K562 (cell line): Measurements from ENCODE around the gene TSPAN15. TPM values are rescaled to one million over a fixed set of nuclear protein-coding genes. Genes with fewer than 3 reads are reported as not detected.

Experiments
- ATAC-seq: fragments of 200-7000 bp; cut with Tn5 transposase; 3 replicates; pipeline ENCODE4 v1.9.1; 2020; ENCODE audit warnings: moderate library complexity
- BruUV-seq: library from RNA; stranded (reverse); fragments of 400-500 nt; replicated peaks from 2 replicates; lab custom pipeline; 2021; lab: Mats Ljungman, UMichigan
- CTCF ChIA-PET: fragments of 300-600 bp; formaldehyde crosslinking; extraction: SDS; loops from one replicate; lab custom pipeline; 2021; ENCODE audit warnings: low intra/inter-chr PET ratio; lab: Yijun Ruan, JAX
- POLR2A ChIA-PET: fragments of 300-600, 350-650 bp; sonication (Branson Sonifier 250); formaldehyde crosslinking; extraction: SDS; loops from one replicate; lab custom pipeline; 2021; ENCODE audit warnings: antibody characterized with exemption, inconsistent platforms; lab: Yijun Ruan, JAX
- DNase-seq, 4 experiments: peaks; one replicate each; pipeline versions ENCODE4 v3.0.0 to v3.0.0-alpha.2; 2011 to 2018; ENCODE audit warnings: low spot score in 3 of 4, mixed read lengths in 3 of 4; ENCODE audit errors: extremely low read depth in 1 of 4
- FAIRE-seq: peaks from 2 replicates; lab custom pipeline; 2011; peaks lifted over from hg19 to GRCh38; lab: Jason Lieb, UNC
- H2AFZ ChIP-seq: 2 replicates; pipeline ENCODE4 v1.6.0; 2011; ENCODE audit warnings: low read depth, low read length, control low read depth, inconsistent platforms
- H3K27ac ChIP-seq: fragments of 200-600 bp; 3 replicates; pipeline ENCODE4 v1.8.0; 2011; ENCODE audit warnings: low read depth, mild to moderate bottlenecking, control low read depth, inconsistent platforms, low read length, moderate library complexity, mixed read lengths; ENCODE audit errors: extremely low read depth
- H3K27me3 ChIP-seq, 2 experiments: fragments of 300-600 bp in 1 of 2; 2 replicates in 1 of 2; 3 replicates in 1 of 2; pipeline versions ENCODE4 v1.6.0 to v1.8.0; 2011; ENCODE audit warnings: inconsistent platforms in 2 of 2, low read length in 2 of 2, mild to moderate bottlenecking in 1 of 2, mixed read lengths in 1 of 2, moderate library complexity in 1 of 2; ENCODE audit not compliant: control insufficient read depth in 2 of 2, insufficient read depth in 2 of 2
- H3K36me3 ChIP-seq: fragments of 300-600 bp; 3 replicates; pipeline ENCODE4 v1.8.0; 2011; ENCODE audit warnings: mild to moderate bottlenecking, low read length, inconsistent platforms; ENCODE audit not compliant: control insufficient read depth, insufficient read depth
- H3K4me1 ChIP-seq, 2 experiments: fragments of 200-600 bp in 1 of 2; replicated peaks in 1 of 2; 2 replicates in 1 of 2; 3 replicates in 1 of 2; pipeline versions ENCODE4 v1.5.1 to v1.8.0; 2011; ENCODE audit warnings: inconsistent platforms in 2 of 2, low read length in 2 of 2, mild to moderate bottlenecking in 1 of 2, mixed read lengths in 1 of 2, moderate library complexity in 1 of 2; ENCODE audit not compliant: control insufficient read depth in 2 of 2, insufficient read depth in 2 of 2
- H3K4me2 ChIP-seq: 2 replicates; pipeline ENCODE4 v1.6.1; 2011; ENCODE audit warnings: low read length, control low read depth, inconsistent platforms, mixed read lengths; ENCODE audit not compliant: insufficient read depth
- H3K4me3 ChIP-seq: fragments of 200-600 bp; sonication (generic), shearing (Covaris generic); 2 replicates; pipeline ENCODE4 v1.5.1; 2016; ENCODE audit warnings: control low read depth, inconsistent platforms
- H3K79me2 ChIP-seq: fragments of 200-600 bp; 3 replicates; pipeline ENCODE4 v1.8.0; 2011; ENCODE audit warnings: low read length, inconsistent platforms; ENCODE audit not compliant: control insufficient read depth, insufficient read depth
- H3K9ac ChIP-seq, 2 experiments: 2 replicates each; pipeline versions ENCODE4 v1.6.0 to v1.6.1; 2011; ENCODE audit warnings: low read depth in 2 of 2, low read length in 2 of 2, control low read depth in 1 of 2, inconsistent platforms in 1 of 2, mild to moderate bottlenecking in 1 of 2, mixed read lengths in 1 of 2; ENCODE audit not compliant: insufficient read depth in 1 of 2
- H3K9me1 ChIP-seq: one replicate; pipeline ENCODE4 v1.6.0; 2011; ENCODE audit warnings: inconsistent platforms, mild to moderate bottlenecking, low read length, moderate library complexity; ENCODE audit not compliant: control insufficient read depth, insufficient read depth
- H3K9me3 ChIP-seq: replicated peaks from 2 replicates; pipeline ENCODE4 v1.5.1; 2011; ENCODE audit warnings: low read depth, low read length, inconsistent platforms; ENCODE audit not compliant: control insufficient read depth, insufficient read depth
- H4K20me1 ChIP-seq: replicated peaks from 2 replicates; pipeline ENCODE4 v1.6.1; 2011; ENCODE audit warnings: low read length, inconsistent platforms, mixed read lengths; ENCODE audit not compliant: control insufficient read depth, insufficient read depth
- ATF4 ChIP-seq: fragments of 450-650 bp; formaldehyde crosslinking; IDR thresholded peaks from 2 replicates; pipeline ENCODE4 v1.4.0; 2022; ENCODE audit warnings: mild to moderate bottlenecking, moderate library complexity
- CTCF ChIP-seq, 3 experiments: IDR thresholded peaks in 2 of 3; conservative IDR thresholded peaks in 1 of 3; 2 replicates each; pipeline ENCODE4 v1.5.1; 2011 to 2012; ENCODE audit warnings: low read length in 3 of 3, mild to moderate bottlenecking in 3 of 3, control low read depth in 2 of 3, improper control_type of control experiment in 1 of 3, inconsistent platforms in 1 of 3, low read depth in 1 of 3, mixed read lengths in 1 of 3, moderate library complexity in 1 of 3; ENCODE audit not compliant: insufficient read depth in 2 of 3
- DIDO1 ChIP-seq: fragments of 450-650 bp; IDR thresholded peaks from 2 replicates; pipeline ENCODE4 v1.6.1; 2016; ENCODE audit warnings: low read depth, missing biosample characterization, missing genetic modification characterization
- IRF9 ChIP-seq: fragments of 450-650 bp; IDR thresholded peaks from 2 replicates; pipeline ENCODE4 v1.6.1; 2016; ENCODE audit warnings: missing biosample characterization, missing genetic modification characterization
- NEUROD1 ChIP-seq: fragments of 150-350 bp; IDR thresholded peaks from 2 replicates; pipeline ENCODE4 v1.6.1; 2014; ENCODE audit warnings: borderline replicate concordance, low read length, low read depth; ENCODE audit not compliant: partially characterized antibody
- RAD21 ChIP-seq, 2 experiments: fragments of 250-450 bp in 1 of 2; fragments of 450-650 bp in 1 of 2; sonication (Bioruptor Pico) in 1 of 2; formaldehyde crosslinking in 1 of 2; IDR thresholded peaks in 1 of 2; conservative IDR thresholded peaks in 1 of 2; 2 replicates each; pipeline versions ENCODE4 v1.4.0 to v1.8.0; 2020 to 2022; ENCODE audit warnings: mild to moderate bottlenecking in 2 of 2, moderate library complexity in 1 of 2
- RB1 ChIP-seq: fragments of 450-650 bp; IDR thresholded peaks from 2 replicates; pipeline ENCODE4 v1.6.1; 2017; ENCODE audit warnings: low read depth, mild to moderate bottlenecking
- RFX7 ChIP-seq: fragments of 250-450 bp; sonication (Bioruptor Pico); IDR thresholded peaks from 2 replicates; pipeline ENCODE4 v1.5.1; 2021; ENCODE audit warnings: mild to moderate bottlenecking
- TGIF2 ChIP-seq: sonication (generic); formaldehyde crosslinking; IDR thresholded peaks from 2 replicates; pipeline ENCODE4 v1.8.1; 2022; ENCODE audit warnings: mild to moderate bottlenecking, missing genetic modification reagents, moderate library complexity
- ZBTB8A ChIP-seq: fragments of 450-650 bp; IDR thresholded peaks from 2 replicates; pipeline ENCODE4 v1.6.1; 2018; ENCODE audit warnings: mild to moderate bottlenecking, moderate library complexity; ENCODE audit not compliant: partially characterized antibody
- ZNF41 ChIP-seq: fragments of 250-450 bp; sonication (Bioruptor Pico); conservative IDR thresholded peaks from 2 replicates; pipeline ENCODE4 v1.4.0; 2020; ENCODE audit warnings: mild to moderate bottlenecking
- WGBS: fragments of 100-300 bp; shearing (Covaris generic); methylation state at CpG from one replicate; pipeline ENCODE4 v1.1.6; 2016; ENCODE audit warnings: low coverage, mixed read lengths; ENCODE audit not compliant: insufficient coverage; ENCODE audit errors: missing lambda C conversion rate; 5-methylcytosine and 5-hydroxymethylcytosine counted together
- in situ Hi-C: fragments of 300-500 bp; cut with MboI; formaldehyde crosslinking; loops from 4 replicates; pipeline ENCODE4 v1.15.0; 2018; ENCODE audit warnings: inconsistent platforms, mixed read lengths
- intact Hi-C: fragments of 100-400 bp; cut with micrococcal nuclease; formaldehyde crosslinking; loops from 2 replicates; pipeline ENCODE4 v1.14.2; 2022
- polyA plus RNA-seq, 8 experiments: library from polyadenylated mRNA; depleted of rRNA in 4 of 8; stranded (reverse) in 5 of 8; unstranded in 3 of 8; fragments of >200 nt; fragmentation: Nextera tagmentation in 2 of 8; fragmentation: Illumina TruSeq in 1 of 8; extraction: Ambion mirVana in 2 of 8; extraction: Trizol in 1 of 8; gene quantifications; 2 replicates each; pipeline versions ENCODE4 v1.2.1 to v1.2.3, GENCODE V29; 2011 to 2014; ENCODE audit warnings: inconsistent platforms in 1 of 8, missing spikeins in 1 of 8
- total RNA-seq, 7 experiments: library from RNA; depleted of rRNA in 6 of 7; stranded (reverse); fragments of >200 nt in 6 of 7; fragmentation: Illumina TruSeq in 2 of 7; extraction: Trizol in 2 of 7; gene quantifications; 2 replicates each; pipeline versions ENCODE4 v1.2.1 to v1.2.3, GENCODE V29; 2011 to 2021; ENCODE audit warnings: low replicate concordance in 1 of 7
- TF ChIP-seq, protein P1 (sequence below): sonication (generic); formaldehyde crosslinking; IDR thresholded peaks from 2 replicates; pipeline ENCODE4 v1.8.1; 2023; ENCODE audit warnings: missing genetic modification reagents, mild to moderate bottlenecking, borderline replicate concordance

TSPAN15 gene
- total and polyA plus RNA-seq, 9 of the 15 experiments (the other 6 are each of a cell fraction or from before 2014, with no cell fraction given), result 0.33 to 1.0 (median 0.45) TPM; not detected in 2

DNA sequence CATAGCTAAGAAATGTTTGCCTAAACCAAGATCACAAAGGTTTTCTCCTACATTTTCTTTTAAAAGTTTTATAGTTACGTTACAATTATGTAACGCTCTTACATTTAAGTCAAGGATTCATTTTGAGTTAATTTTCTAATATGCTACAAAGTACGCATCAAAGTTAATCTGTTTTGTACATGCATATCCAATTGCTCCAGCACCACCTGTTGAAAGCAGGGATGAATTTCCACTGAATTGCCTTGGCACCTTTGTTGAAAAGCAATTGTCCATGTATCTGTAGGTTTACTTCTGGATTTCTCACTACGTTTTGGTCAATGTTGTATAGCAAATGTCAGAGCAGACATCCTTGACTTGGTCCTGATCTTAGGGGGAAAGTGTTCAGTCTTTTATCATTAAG lies 62.4 kb downstream of the TSPAN15 start:
- ChIA-PET POLR2A (interaction anchor here (0.7 to 0.9 kb wide), 2 partner anchors 10 to 122 kb away, joined by 3 read pairs; no protein-coding TSS in a partner anchor), CTCF (interaction anchor here (0.6 to 1.4 kb wide), 3 partner anchors 10 to 272 kb away, joined by 3 to 4 read pairs (median 3); no protein-coding TSS in a partner anchor)
- Histone ChIP-seq H3K9me1 (no peaks in the 10 kb centered on the region), H3K4me2 (no peak overlapping the region), H3K36me3 (no peaks in the 10 kb centered on the region), H3K79me2 (no peaks in the 10 kb centered on the region), H3K4me3 (no peak overlapping the region), H3K4me1 (no peaks in the 10 kb centered on the region), H3K27ac (no peak overlapping the region), H3K27me3 (peaks cover 0 to 24% of the 10 kb centered on the region in 2 experiments; a peak in 4 of 5 replicates), H3K9me3 (no peaks in the 10 kb centered on the region), H2AFZ (no peak overlapping the region), H4K20me1 (peaks cover 14% of the 10 kb centered on the region), H3K9ac (no peak overlapping the region)
- ATAC-seq (no peak), DNase-seq (no peak), FAIRE-seq (no peak)
- intact Hi-C loops, result loop anchor here (2.0 to 10.0 kb wide), 2 partner anchors 203 to 271 kb away; no protein-coding TSS in a partner anchor
- TF ChIP-seq, protein P1, sequence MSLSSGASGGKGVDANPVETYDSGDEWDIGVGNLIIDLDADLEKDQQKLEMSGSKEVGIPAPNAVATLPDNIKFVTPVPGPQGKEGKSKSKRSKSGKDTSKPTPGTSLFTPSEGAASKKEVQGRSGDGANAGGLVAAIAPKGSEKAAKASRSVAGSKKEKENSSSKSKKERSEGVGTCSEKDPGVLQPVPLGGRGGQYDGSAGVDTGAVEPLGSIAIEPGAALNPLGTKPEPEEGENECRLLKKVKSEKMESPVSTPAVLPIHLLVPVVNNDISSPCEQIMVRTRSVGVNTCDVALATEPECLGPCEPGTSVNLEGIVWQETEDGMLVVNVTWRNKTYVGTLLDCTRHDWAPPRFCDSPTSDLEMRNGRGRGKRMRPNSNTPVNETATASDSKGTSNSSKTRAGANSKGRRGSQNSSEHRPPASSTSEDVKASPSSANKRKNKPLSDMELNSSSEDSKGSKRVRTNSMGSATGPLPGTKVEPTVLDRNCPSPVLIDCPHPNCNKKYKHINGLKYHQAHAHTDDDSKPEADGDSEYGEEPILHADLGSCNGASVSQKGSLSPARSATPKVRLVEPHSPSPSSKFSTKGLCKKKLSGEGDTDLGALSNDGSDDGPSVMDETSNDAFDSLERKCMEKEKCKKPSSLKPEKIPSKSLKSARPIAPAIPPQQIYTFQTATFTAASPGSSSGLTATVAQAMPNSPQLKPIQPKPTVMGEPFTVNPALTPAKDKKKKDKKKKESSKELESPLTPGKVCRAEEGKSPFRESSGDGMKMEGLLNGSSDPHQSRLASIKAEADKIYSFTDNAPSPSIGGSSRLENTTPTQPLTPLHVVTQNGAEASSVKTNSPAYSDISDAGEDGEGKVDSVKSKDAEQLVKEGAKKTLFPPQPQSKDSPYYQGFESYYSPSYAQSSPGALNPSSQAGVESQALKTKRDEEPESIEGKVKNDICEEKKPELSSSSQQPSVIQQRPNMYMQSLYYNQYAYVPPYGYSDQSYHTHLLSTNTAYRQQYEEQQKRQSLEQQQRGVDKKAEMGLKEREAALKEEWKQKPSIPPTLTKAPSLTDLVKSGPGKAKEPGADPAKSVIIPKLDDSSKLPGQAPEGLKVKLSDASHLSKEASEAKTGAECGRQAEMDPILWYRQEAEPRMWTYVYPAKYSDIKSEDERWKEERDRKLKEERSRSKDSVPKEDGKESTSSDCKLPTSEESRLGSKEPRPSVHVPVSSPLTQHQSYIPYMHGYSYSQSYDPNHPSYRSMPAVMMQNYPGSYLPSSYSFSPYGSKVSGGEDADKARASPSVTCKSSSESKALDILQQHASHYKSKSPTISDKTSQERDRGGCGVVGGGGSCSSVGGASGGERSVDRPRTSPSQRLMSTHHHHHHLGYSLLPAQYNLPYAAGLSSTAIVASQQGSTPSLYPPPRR (CRISPR knock-in tag), result no peak
- peak in 1 of 3 experiments; percentile 42; a peak in 3 of 6 replicates for TF ChIP-seq CTCF (IDR thresholded peaks at IDR 0.05 in 2 of 3, conservative IDR thresholded peaks at IDR 0.05 in 1 of 3; ENCODE audit: insufficient read depth in 2 of 3, low read depth in 1 of 3, low read length in 3 of 3)
- no peak for TF ChIP-seq TGIF2 (CRISPR knock-in tag)
- no peak for TF ChIP-seq RFX7 (CRISPR knock-in tag)
- no peak for TF ChIP-seq RB1
- TF ChIP-seq NEUROD1, result no peak
- no peak for TF ChIP-seq DIDO1 (tag)
- peak in 1 of 2 experiments; percentile 31; a peak in 2 of 4 replicates for TF ChIP-seq RAD21 (CRISPR knock-in tag; conservative IDR thresholded peaks at IDR 0.05 in 1 of 2, IDR thresholded peaks at IDR 0.05 in 1 of 2)
- no peak for TF ChIP-seq IRF9 (tag)
- no peak for TF ChIP-seq ATF4
- no peak for TF ChIP-seq ZNF41 (CRISPR knock-in tag)
- TF ChIP-seq ZBTB8A, result no peak
- in situ Hi-C loops, result no loop called here
- BruUV-seq, result no TSS peak
- 0% methylated on average over 4 of the region's 4 CpGs for WGBS
